ENCODE data around the gene RIBC2.

GRCh38 chr22:45427114-45427513, 13.6 kb downstream of the RIBC2 start:
- no peak for TF ChIP-seq POLR2AphosphoS5 (IDR thresholded peaks at IDR 0.05)
- TF ChIP-seq EP300 (IDR thresholded peaks at IDR 0.05): no peak
- no peak for TF ChIP-seq CTCF (IDR thresholded peaks at IDR 0.05)
- no peak for TF ChIP-seq POLR2A (IDR thresholded peaks at IDR 0.05)

Data from sigmoid colon (tissue), 4 donors.